HG02678 (cell line): Measurements from ENCODE around the gene TRIM74.
"Not testable (repeated sequence)": the region's sequence is repeated elsewhere in the genome, so short reads cannot be mapped to it uniquely, and the experiment has no call there.

Source experiments
- ATAC-seq: cut with Tn5 transposase; IDR thresholded peaks from one replicate; pipeline ENCODE4 v1.9.1; 2021; ENCODE audit warnings: mild to moderate bottlenecking, moderate library complexity; ENCODE audit not compliant: unreplicated experiment

Gene TRIM74

GRCh38 chr7:72968980-72969516, at the start of gene TRIM74:
TRIM74 (minus strand) TSS chr7:72969466; CDS start chr7:72966157, 3,309 bp downstream.
- ATAC-seq, result not testable (repeated sequence)

- ATAC-seq, result not testable (repeated sequence)
Measured at GRCh38 chr7:73006491-73006890, 37.2 kb upstream of the TRIM74 start.

- peak; percentile 81 for ATAC-seq
Measured at GRCh38 chr7:73005693-73006447, 36.6 kb upstream of the TRIM74 start.

- peak; percentile 86 for ATAC-seq
Measured at GRCh38 chr7:73005356-73005692, 36.1 kb upstream of the TRIM74 start.

- not testable (repeated sequence) for ATAC-seq
Measured at GRCh38 chr7:72997887-72998468, 28.7 kb upstream of the TRIM74 start.

GRCh38 chr7:72997447-72997846, 28.2 kb upstream of the TRIM74 start:
- ATAC-seq, result not testable (repeated sequence)

GRCh38 chr7:72995484-72995883, 26.2 kb upstream of the TRIM74 start:
- not testable (repeated sequence) for ATAC-seq

- not testable (repeated sequence) for ATAC-seq
Measured at GRCh38 chr7:72990146-72990913, 21.1 kb upstream of the TRIM74 start.

- not testable (repeated sequence) for ATAC-seq
Measured at GRCh38 chr7:72982084-72982483, 12.8 kb upstream of the TRIM74 start.

- ATAC-seq, result not testable (repeated sequence)
Measured at GRCh38 chr7:72980382-72980781, 11.1 kb upstream of the TRIM74 start.

GRCh38 chr7:72976434-72976833, 7.2 kb upstream of the TRIM74 start:
- not testable (repeated sequence) for ATAC-seq

GRCh38 chr7:72975656-72976286, 6.5 kb upstream of the TRIM74 start:
- ATAC-seq, result not testable (repeated sequence)

- not testable (repeated sequence) for ATAC-seq
Measured at GRCh38 chr7:72974781-72975180, 5.5 kb upstream of the TRIM74 start.

- ATAC-seq, result not testable (repeated sequence)
Measured at GRCh38 chr7:72971505-72971904, 2.2 kb upstream of the TRIM74 start.

GRCh38 chr7:72969688-72970087, 422 bp upstream of the TRIM74 start:
- not testable (repeated sequence) for ATAC-seq

GRCh38 chr7:72966892-72967291, 2.4 kb downstream of the TRIM74 start:
- not testable (repeated sequence) for ATAC-seq

- peak; percentile 55 for ATAC-seq
Measured at GRCh38 chr7:72965186-72965975, 3.9 kb downstream of the TRIM74 start.

- not testable (repeated sequence) for ATAC-seq
Measured at GRCh38 chr7:72963056-72963455, 6.2 kb downstream of the TRIM74 start.

- not testable (repeated sequence) for ATAC-seq
Measured at GRCh38 chr7:72961346-72961650, 8.0 kb downstream of the TRIM74 start.
